Measurements from ENCODE around the gene PRAC1. TPM values are rescaled to one million over a fixed set of nuclear protein-coding genes. Genes with fewer than 3 reads are reported as not detected.

Gene PRAC1
- total RNA-seq: not detected
- 0 reads per million in 2 donors for total RNA-seq

- DNase-seq: no peak
- no peak for ATAC-seq
- peaks cover 93% of the 10 kb centered on the region for H3K27me3 Mint-ChIP-seq
- peak within 1 kb of the TSS; percentile 79 for H3K27ac Mint-ChIP-seq
- H3K36me3 Mint-ChIP-seq (ENCODE audit: low read depth): no peaks in the 10 kb centered on the region
- H3K9me3 ChIP-seq (ENCODE audit: control insufficient read depth, low read length, poor library complexity, severe bottlenecking): no peaks in the 10 kb centered on the region
- H3K4me1 Mint-ChIP-seq: peaks cover 31% of the 10 kb centered on the region
- peak within 1 kb of the TSS; percentile 73 for H3K4me3 Mint-ChIP-seq
These were observed at the start of gene PRAC1 for GRCh38 chr17:48722201-48722907. Gene PRAC1 (minus strand): TSS chr17:48722518. CDS start chr17:48722392, 126 bp downstream.

- no peak for ATAC-seq
- Mint-ChIP-seq H3K27me3 (peaks cover 49% of the 10 kb centered on the region), H3K27ac (no peak overlapping the region), H3K36me3 (ENCODE audit: low read depth) (no peaks in the 10 kb centered on the region), H3K4me3 (no peak overlapping the region), H3K4me1 (no peaks in the 10 kb centered on the region)
- H3K9me3 ChIP-seq (ENCODE audit: control insufficient read depth, low read length, poor library complexity, severe bottlenecking): no peaks in the 10 kb centered on the region
- no peak for DNase-seq
These were observed 48.6 kb upstream of the PRAC1 start for GRCh38 chr17:48770954-48771353.

GRCh38 chr17:48769009-48769675, 46.8 kb upstream of the PRAC1 start:
- Mint-ChIP-seq H3K36me3 (ENCODE audit: low read depth) (no peaks in the 10 kb centered on the region), H3K27me3 (peaks cover 60% of the 10 kb centered on the region), H3K4me3 (no peak overlapping the region), H3K4me1 (no peaks in the 10 kb centered on the region), H3K27ac (no peak overlapping the region)
- DNase-seq: no peak
- ATAC-seq: no peak
- H3K9me3 ChIP-seq (ENCODE audit: control insufficient read depth, low read length, poor library complexity, severe bottlenecking): no peaks in the 10 kb centered on the region

- no peak for DNase-seq
- H3K4me1 Mint-ChIP-seq: peaks cover 2% of the 10 kb centered on the region
- H3K9me3 ChIP-seq (ENCODE audit: control insufficient read depth, low read length, poor library complexity, severe bottlenecking): no peaks in the 10 kb centered on the region
- ATAC-seq: no peak
- no peak overlapping the region for H3K4me3 Mint-ChIP-seq
- peaks cover 78% of the 10 kb centered on the region for H3K27me3 Mint-ChIP-seq
- H3K36me3 Mint-ChIP-seq (ENCODE audit: low read depth): peaks cover 2% of the 10 kb centered on the region
- no peak overlapping the region for H3K27ac Mint-ChIP-seq
These were observed 45.0 kb upstream of the PRAC1 start for GRCh38 chr17:48767263-48767774.

- DNase-seq: no peak
- Mint-ChIP-seq H3K27ac (no peak overlapping the region), H3K36me3 (ENCODE audit: low read depth) (peaks cover 6% of the 10 kb centered on the region), H3K4me3 (no peak overlapping the region), H3K27me3 (peaks cover 86% of the 10 kb centered on the region), H3K4me1 (peaks cover 2% of the 10 kb centered on the region)
- no peaks in the 10 kb centered on the region for H3K9me3 ChIP-seq (ENCODE audit: control insufficient read depth, low read length, poor library complexity, severe bottlenecking)
- no peak for ATAC-seq
These were observed 38.8 kb upstream of the PRAC1 start for GRCh38 chr17:48761114-48761513.

GRCh38 chr17:48760411-48760810, 38.1 kb upstream of the PRAC1 start:
- no peak for ATAC-seq
- no peak overlapping the region for H3K4me3 Mint-ChIP-seq
- H3K27ac Mint-ChIP-seq: no peak overlapping the region
- H3K4me1 Mint-ChIP-seq: peaks cover 2% of the 10 kb centered on the region
- H3K9me3 ChIP-seq (ENCODE audit: control insufficient read depth, low read length, poor library complexity, severe bottlenecking): no peaks in the 10 kb centered on the region
- peaks cover 6% of the 10 kb centered on the region for H3K36me3 Mint-ChIP-seq (ENCODE audit: low read depth)
- peaks cover 86% of the 10 kb centered on the region for H3K27me3 Mint-ChIP-seq
- DNase-seq: no peak

- Mint-ChIP-seq H3K4me1 (peaks cover 2% of the 10 kb centered on the region), H3K27ac (no peak overlapping the region), H3K4me3 (no peak overlapping the region), H3K36me3 (ENCODE audit: low read depth) (peaks cover 8% of the 10 kb centered on the region), H3K27me3 (peaks cover 85% of the 10 kb centered on the region)
- H3K9me3 ChIP-seq (ENCODE audit: control insufficient read depth, low read length, poor library complexity, severe bottlenecking): no peaks in the 10 kb centered on the region
- DNase-seq: no peak
- no peak for ATAC-seq
These were observed 37.0 kb upstream of the PRAC1 start for GRCh38 chr17:48759288-48759687.

GRCh38 chr17:48757524-48757961, 35.2 kb upstream of the PRAC1 start:
- H3K27ac Mint-ChIP-seq: no peak overlapping the region
- H3K4me3 Mint-ChIP-seq: no peak overlapping the region
- H3K9me3 ChIP-seq (ENCODE audit: control insufficient read depth, low read length, poor library complexity, severe bottlenecking): no peaks in the 10 kb centered on the region
- DNase-seq (no peak), ATAC-seq (no peak)
- no peaks in the 10 kb centered on the region for H3K4me1 Mint-ChIP-seq
- peaks cover 7% of the 10 kb centered on the region for H3K36me3 Mint-ChIP-seq (ENCODE audit: low read depth)
- peaks cover 85% of the 10 kb centered on the region for H3K27me3 Mint-ChIP-seq

- Mint-ChIP-seq H3K4me1 (peaks cover 2% of the 10 kb centered on the region), H3K36me3 (ENCODE audit: low read depth) (peaks cover 9% of the 10 kb centered on the region), H3K4me3 (no peak overlapping the region), H3K27ac (no peak overlapping the region), H3K27me3 (peaks cover 85% of the 10 kb centered on the region)
- no peaks in the 10 kb centered on the region for H3K9me3 ChIP-seq (ENCODE audit: control insufficient read depth, low read length, poor library complexity, severe bottlenecking)
- DNase-seq: no peak
- no peak for ATAC-seq
These were observed 34.5 kb upstream of the PRAC1 start for GRCh38 chr17:48756830-48757251.

- H3K9me3 ChIP-seq (ENCODE audit: control insufficient read depth, low read length, poor library complexity, severe bottlenecking): no peaks in the 10 kb centered on the region
- Mint-ChIP-seq H3K36me3 (ENCODE audit: low read depth) (peaks cover 12% of the 10 kb centered on the region), H3K27me3 (peaks cover 82% of the 10 kb centered on the region), H3K4me3 (no peak overlapping the region), H3K27ac (no peak overlapping the region), H3K4me1 (peaks cover 7% of the 10 kb centered on the region)
- DNase-seq: no peak
- ATAC-seq: no peak
These were observed 33.0 kb upstream of the PRAC1 start for GRCh38 chr17:48755356-48755755.

GRCh38 chr17:48754500-48755261, 32.4 kb upstream of the PRAC1 start:
- ATAC-seq (no peak), DNase-seq (no peak)
- H3K9me3 ChIP-seq (ENCODE audit: control insufficient read depth, low read length, poor library complexity, severe bottlenecking): no peaks in the 10 kb centered on the region
- peaks cover 12% of the 10 kb centered on the region for H3K36me3 Mint-ChIP-seq (ENCODE audit: low read depth)
- H3K27ac Mint-ChIP-seq: peak overlapping the region; percentile 34
- H3K4me1 Mint-ChIP-seq: peaks cover 7% of the 10 kb centered on the region
- H3K27me3 Mint-ChIP-seq: peaks cover 87% of the 10 kb centered on the region
- H3K4me3 Mint-ChIP-seq: peak overlapping the region; percentile 9

GRCh38 chr17:48753794-48754499, 31.6 kb upstream of the PRAC1 start:
- H3K27me3 Mint-ChIP-seq: peaks cover 87% of the 10 kb centered on the region
- peaks cover 7% of the 10 kb centered on the region for H3K4me1 Mint-ChIP-seq
- peaks cover 8% of the 10 kb centered on the region for H3K36me3 Mint-ChIP-seq (ENCODE audit: low read depth)
- DNase-seq (no peak), ATAC-seq (no peak)
- H3K4me3 Mint-ChIP-seq: no peak overlapping the region
- H3K9me3 ChIP-seq (ENCODE audit: control insufficient read depth, low read length, poor library complexity, severe bottlenecking): no peaks in the 10 kb centered on the region
- H3K27ac Mint-ChIP-seq: peak overlapping the region; percentile 60

Measured in T-helper 17 cell (primary cell).